COLO829 (cell line): ENCODE data around the gene EGR1.

ENCODE experiments used
- DNase-seq: peaks from one replicate; pipeline ENCODE4 v3.0.0; 2012; ENCODE audit warnings: low spot score

EGR1 gene

GRCh38 chr5:138453590-138453989, 11.7 kb upstream of the EGR1 start:
- DNase-seq, result no peak

GRCh38 chr5:138454121-138454520, 11.2 kb upstream of the EGR1 start:
- no peak for DNase-seq

- no peak for DNase-seq
Measured at GRCh38 chr5:138455232-138455930, 9.9 kb upstream of the EGR1 start.

- DNase-seq, result no peak
Measured at GRCh38 chr5:138457531-138458275, 7.6 kb upstream of the EGR1 start.

GRCh38 chr5:138458384-138458783, 6.9 kb upstream of the EGR1 start:
- DNase-seq, result no peak

GRCh38 chr5:138458856-138459255, 6.4 kb upstream of the EGR1 start:
- DNase-seq, result no peak

GRCh38 chr5:138459311-138459933, 5.9 kb upstream of the EGR1 start:
- no peak for DNase-seq

- DNase-seq, result no peak
Measured at GRCh38 chr5:138460032-138460693, 5.1 kb upstream of the EGR1 start.

GRCh38 chr5:138461343-138462125, 3.7 kb upstream of the EGR1 start:
- peak; percentile 54 for DNase-seq

GRCh38 chr5:138463419-138464007, 1.8 kb upstream of the EGR1 start:
- no peak for DNase-seq

GRCh38 chr5:138464008-138464387, 1.3 kb upstream of the EGR1 start:
- DNase-seq, result peak; percentile 85

- peak; percentile 91 for DNase-seq
Measured at GRCh38 chr5:138464388-138465260, 655 bp upstream of the EGR1 start.

GRCh38 chr5:138466125-138466899, 1.0 kb downstream of the EGR1 start:
- no peak for DNase-seq

- no peak for DNase-seq
Measured at GRCh38 chr5:138466900-138467710, 1.8 kb downstream of the EGR1 start.

- DNase-seq, result no peak
Measured at GRCh38 chr5:138467711-138468132, 2.4 kb downstream of the EGR1 start.

GRCh38 chr5:138468133-138468965, 3.1 kb downstream of the EGR1 start:
- no peak for DNase-seq

- no peak for DNase-seq
Measured at GRCh38 chr5:138468966-138469539, 3.8 kb downstream of the EGR1 start.
